Fibroblast of skin of right biceps (primary cell): Measurements from ENCODE around the gene SYNE2.

Source experiments
- DNase-seq: peaks from one replicate; pipeline ENCODE4 v3.0.0-alpha.2; 2013

SYNE2 gene

DNA sequence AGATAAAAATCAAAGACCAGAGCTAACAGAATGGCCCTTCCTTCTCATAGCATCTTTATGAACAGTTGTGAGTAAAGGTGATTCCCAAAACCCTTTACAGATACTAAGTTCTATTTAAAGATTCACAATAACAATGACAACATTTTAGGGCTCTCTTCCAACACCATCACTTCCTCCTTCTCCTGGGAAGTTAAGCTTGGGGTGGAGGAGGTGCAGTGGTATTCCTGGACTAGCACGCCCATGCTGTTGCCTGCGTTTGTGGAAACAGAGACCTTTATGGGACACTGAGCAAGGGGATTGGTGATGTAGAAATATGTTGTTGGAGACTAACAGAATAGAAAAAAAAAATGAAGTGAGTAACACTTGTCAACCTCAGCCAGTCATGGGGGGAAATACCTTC, 22.5 kb downstream of the SYNE2 start:
- DNase-seq: peak; percentile 65

DNA sequence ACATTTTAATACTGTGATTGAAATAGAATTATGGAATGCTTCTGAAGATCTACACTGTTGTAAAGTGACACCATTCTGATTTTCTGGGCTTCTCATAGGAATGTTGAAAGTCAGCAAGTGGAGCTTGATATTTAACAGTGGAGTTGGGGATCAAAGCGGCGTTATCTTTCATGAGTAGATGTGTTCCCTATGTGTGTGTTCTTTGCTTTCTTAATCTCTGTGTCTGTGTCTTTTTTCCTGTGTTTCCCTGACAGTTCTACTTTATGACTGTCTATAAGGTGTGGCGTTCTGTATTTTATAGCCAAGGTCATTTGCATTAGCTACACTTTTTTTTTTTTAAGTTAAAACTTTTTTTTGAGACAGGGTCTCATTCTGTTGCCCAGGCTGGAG, 24.7 kb downstream of the SYNE2 start:
- DNase-seq: no peak

DNA sequence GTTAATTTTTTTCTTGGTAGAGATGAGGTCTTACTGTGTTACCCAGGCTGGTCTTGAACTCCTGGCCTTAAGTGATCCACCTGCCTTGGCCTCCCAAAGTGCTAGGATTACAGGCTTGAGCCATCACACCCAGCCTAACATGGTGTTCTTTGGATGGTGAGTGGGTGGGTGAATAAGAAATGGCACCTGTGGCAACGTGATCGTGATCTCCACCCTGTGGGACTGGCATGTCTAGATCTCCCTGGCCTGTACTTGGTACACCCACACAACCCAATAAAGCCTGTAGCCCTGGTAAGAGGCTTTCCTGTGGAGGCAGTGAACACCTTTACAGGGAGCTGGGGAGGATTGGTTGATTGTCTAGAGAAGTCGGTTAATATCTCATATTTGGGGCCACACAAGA, 25.2 kb downstream of the SYNE2 start:
- no peak for DNase-seq

DNA sequence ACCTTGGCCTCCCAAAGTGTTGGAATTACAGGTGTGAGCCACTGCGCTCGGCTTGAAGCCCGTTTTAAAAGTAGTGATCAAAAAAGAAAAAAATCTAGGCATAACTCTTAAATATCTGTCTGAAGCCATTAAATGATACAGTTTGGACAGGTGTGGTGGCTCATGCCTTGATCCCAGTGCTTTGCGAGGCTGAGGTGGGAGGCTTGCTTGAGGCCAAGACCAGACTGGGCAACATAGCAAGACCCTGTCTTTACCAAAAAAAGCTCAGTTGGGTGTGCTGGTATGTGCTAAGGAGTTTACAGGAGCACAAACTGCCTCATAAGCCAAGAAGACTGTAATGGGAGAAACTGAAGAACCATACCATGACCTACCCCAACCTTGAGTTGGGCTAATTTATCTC, 26.0 kb downstream of the SYNE2 start:
- DNase-seq: no peak

DNA sequence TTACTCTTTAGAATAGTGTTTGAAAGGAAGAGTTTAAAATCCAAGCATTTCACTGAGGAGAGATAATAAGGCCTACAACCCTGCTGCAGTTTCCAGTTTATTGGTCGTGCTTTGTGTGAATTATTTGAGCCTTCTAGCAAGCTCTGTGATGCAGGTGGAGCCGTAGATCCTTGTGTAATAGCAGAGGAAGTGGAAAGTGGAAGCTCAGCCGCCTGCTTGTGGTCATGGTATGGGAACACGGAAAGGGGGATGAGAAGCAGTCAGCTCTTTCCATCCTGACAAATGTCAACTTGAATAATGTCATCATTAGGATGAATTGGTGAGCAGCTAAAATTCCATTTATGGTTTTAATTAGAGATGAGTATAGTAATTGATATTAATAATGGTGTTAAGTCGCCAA, 29.1 kb downstream of the SYNE2 start:
- no peak for DNase-seq

DNA sequence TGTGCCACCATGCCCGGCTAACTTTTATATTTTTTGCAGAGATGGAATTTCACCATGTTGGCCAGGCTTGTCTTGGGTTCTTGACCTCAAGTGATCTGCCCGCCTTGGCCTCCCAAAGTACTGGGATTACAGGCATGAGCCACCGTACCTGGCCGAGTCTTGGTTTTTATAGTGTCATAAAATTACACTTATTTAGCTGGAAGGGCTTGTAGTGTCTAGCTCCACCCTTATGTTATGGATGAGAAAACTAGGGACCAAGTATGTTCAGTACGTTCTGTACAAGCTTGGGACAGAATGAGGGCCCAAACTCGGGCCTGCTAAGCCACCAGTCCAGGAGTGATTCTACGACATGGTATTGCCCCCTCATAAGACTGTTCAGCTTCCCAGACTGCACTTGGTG, 35.1 kb downstream of the SYNE2 start:
- DNase-seq: no peak

DNA sequence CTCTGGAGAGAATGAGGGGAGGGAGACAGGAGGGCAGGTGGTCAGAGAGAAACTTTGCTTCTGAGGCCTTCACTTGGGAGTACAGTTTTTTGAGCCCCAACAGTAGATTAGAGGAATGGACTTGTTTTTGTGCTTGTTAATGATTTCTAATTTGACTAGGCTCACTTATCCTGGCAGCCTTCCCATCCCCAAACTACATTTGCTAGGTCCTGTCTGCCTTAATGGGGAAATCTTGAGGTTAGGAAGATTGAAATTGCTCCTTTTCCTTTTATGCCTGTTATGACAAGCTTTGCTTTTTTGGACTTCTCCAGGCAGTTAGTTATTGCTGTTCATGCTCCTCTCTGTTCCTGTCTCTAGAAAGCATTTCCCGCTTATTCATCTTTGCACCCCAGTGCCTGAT, 37.7 kb downstream of the SYNE2 start:
- no peak for DNase-seq

DNA sequence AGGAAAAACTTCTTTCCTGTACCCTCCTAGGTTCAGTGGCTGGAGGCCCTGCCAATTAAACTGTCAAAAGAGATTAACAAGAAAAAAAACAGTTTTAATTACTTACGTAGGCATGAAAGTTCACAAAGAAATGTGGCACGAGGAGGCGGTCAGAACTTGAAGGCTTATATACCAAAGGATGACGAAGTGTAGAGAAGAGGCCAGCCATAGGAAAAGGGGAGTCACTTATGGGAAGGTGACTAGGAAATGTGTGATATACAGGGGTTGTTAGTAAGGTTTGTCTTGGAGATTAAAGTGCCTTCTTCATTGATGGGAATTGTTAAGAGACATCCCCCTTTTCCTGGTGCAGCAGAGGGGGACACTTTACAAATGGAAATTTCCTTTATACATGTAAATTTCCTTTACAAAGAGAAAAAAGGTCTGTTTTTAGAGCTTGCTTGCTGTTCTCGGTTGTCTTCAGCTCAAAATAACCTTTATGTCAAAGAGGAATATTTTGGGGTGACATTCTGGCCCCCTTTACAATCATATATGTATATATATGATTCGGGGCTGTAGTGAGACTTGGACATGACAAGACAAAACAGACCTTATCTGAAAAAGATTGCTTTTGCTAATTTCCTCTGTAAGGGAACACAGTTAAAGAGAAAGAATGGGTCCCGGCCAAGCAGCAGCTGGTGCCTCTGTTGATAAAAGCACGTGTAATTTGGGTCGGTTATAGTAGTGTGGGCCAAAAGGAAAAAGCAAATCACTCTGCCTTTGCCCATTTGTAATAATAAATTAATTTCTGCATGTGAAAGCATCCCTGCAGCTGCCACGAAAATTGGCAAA, 38.6 kb downstream of the SYNE2 start:
- DNase-seq: no peak

DNA sequence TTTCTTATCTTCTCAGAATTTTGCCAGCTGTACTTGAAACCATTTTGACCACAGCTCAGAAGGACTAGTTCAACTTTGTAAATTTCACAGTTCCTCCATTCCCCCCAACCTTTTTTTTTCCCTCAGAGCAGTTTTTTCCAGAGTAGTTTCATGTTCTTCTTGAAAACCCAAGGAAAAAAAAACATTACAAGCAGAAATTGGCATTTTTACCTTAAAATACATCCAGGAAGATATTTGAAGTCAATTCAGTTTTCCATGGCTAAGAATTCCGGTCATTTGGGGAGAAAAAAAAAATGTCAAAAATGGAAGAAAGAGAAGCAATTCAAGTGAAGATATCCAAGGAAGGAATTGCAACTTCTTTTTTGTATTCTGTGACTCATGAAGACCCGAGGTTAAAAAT, 39.5 kb downstream of the SYNE2 start:
- no peak for DNase-seq

DNA sequence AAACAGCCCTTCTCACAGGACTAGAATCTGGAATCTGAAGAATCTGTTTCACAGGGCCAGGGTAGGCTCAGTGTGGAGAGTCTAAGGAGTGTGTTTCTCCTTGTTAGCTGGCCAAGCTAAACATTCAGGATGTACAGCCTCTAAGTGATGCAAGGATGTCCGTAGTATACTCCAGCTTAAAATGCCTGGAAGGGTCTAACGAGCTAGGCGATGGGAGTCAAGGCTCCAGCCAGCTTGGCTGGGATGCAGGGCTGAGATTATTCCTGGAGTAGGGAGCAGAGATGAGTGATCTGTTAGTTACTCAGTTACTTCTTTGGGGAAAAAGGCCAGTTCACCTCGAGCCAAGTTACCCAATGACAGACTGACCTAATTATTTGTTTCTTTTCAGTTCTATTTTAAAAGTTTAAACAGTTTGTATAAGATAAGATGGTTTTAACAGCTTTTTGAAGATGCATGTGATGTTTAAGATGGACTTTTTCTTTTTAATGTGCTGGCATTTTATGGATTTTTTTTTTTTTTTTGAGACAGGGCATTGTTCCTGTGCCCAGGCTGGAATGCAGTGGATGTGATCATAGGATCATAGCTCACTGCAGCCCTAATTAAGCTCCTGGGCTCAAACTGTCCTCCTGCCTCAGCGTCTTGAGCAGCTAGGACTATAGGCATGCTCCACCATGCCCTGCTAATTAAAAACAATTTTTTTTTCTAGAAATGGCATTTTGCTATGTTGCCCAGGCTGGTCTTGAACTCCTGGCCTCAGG, 41.1 kb downstream of the SYNE2 start:
- peak; percentile 88 for DNase-seq

DNA sequence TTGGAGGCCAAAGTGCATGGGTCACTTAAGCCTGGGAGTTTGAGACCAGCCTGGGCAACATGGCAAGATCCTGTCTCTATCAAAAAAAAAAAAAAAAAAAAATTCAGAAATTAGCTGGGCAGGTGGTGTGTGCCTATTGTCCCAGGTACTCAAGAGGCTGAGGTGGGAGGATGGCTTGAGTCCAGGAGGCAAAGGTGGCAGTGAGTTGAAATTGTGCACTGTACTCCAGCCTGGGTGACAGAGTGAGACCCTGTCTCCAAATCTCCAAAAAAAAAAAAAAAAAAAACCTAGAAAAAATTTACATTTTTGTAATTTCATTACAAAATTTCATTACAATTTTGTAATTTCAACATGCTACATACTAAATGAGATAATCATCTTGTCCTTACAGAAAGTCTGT, 42.7 kb downstream of the SYNE2 start:
- no peak for DNase-seq

DNA sequence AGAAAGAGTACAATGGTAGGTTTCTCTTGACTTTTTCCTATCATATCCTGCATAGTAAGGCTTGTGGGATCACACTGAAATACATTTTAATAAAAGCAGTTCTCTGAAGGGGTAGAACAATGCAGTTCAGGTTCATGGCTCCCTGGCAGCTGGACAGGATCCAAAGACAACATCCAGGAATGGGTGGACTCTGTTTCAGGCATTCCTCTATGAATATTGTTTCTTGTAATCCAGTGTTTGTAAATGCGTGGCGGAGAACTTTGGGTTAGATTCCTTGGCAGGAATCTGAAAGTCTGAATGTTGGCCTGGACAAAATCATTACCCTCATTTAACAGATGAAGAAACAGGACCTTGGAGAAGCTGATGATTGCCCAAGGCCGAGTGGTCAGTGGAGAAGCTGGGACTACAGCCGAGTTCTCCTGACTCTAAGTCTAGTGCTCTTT, 43.5 kb downstream of the SYNE2 start:
- DNase-seq: peak; percentile 83

DNA sequence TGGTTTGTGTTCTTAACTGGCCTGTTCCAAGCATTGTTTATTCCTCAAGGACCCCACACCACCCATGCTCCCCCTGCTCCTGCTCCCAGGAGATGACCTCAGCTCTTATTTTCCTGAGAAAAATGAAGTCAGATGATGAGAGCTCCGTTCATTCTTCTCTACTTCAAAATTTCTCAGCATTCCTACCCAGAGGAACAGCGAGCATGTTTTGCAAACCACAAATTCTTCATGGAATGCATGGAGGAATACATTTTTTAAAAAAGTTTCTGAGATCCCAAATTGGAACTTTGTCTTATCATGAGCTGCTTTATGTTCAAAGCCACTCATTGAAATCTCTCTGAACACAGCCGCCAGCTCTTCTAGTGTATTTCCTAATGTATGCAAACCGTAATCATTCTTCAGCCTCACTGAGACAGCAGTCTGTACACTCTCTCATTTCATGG, 44.9 kb downstream of the SYNE2 start:
- peak; percentile 85 for DNase-seq

DNA sequence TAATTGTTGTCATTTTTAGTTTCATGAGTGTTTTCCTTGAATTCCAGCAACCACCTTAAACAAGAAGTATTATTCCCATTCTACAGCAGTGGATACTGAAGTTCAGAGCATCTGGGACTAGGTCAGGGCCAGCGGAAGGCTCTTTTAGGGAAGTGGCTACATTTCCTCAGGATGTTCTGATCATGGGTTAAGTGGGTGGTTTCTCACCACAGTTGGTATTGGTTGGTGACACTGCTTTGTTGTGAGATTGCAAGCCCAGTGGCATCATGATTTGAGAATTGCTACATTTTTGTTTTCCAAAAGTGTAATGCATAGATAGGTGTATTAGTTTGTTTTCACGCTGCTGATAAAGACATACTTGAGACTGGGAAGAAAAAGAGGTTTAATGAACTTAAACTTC, 47.1 kb downstream of the SYNE2 start:
- DNase-seq: no peak

DNA sequence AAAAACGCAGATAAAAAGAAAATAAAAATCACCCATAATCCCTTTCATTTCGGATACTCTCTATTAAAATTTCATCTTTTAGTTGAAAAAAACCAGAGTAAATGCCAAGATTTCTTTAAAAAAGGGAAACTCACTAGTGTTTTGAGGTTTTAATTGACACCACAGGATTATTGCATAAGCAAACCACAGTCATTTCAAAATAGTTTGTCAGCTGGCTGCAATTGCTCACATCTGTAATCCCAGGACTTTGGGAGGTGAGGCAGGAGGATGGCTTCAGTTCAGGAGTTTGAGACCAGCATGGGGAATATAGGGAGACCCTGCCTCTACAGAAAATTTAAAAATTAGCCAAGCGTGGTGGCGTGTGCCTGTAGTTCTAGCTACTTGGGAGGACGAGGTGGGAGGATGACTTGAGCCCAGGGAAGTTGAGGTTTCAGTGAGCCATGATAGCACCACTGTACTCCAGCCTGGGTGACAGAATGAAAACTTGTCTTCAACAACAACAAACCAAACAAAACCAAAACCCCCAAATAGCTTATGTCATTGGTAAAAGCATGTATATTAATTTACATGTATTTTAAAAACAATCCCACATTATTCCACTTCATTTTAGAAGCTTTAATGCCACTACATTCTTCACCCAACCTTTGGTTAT, 48.8 kb downstream of the SYNE2 start:
- peak; percentile 71 for DNase-seq

DNA sequence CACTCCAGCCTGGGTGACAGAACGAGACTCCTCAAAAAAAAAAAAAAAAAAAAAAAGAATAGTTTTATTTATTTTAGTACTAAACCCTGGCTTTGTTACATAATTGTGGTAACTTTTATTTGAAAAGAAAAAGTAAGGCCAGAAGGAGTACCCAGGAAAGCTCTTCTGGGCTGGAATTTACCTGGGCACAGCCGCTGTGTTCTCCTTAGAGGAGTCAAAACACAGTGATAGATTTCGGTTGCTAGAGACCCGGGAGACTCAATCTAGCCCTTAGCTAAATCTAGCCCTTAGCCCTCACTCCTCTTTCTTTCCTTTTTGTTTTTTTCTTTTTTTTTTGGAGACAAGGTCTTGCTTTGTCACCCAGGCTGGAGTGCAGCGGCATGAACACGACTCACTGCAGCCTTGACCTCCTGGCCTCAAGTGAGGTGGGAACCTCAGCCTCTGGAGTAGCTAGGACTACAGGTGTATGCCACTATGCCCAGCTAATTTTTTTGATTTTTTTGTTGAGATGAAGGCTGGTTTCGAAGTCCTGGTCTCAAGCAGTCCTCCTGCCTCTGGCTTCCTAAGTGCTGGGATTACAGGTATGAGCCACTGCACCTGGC, 49.7 kb downstream of the SYNE2 start:
- no peak for DNase-seq

DNA sequence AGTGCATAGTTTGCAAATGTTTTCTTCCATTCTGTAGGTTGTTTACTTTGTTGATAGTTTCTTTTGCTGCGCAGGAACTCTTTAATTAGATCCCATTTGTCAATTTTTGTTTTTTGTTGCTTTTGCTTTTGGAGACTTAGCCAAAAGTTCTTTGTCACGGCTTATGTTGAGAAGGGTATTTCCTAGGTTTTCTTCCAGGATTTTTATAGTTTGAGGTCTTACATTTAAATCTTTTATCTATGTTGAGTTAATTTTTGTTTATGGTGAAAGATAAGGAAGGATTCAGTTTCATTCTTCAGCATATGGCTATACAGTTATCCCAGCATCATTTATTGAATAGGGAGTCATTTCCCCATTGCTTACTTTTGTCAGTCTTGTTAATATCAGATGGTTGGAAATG, 51.9 kb downstream of the SYNE2 start:
- no peak for DNase-seq

DNA sequence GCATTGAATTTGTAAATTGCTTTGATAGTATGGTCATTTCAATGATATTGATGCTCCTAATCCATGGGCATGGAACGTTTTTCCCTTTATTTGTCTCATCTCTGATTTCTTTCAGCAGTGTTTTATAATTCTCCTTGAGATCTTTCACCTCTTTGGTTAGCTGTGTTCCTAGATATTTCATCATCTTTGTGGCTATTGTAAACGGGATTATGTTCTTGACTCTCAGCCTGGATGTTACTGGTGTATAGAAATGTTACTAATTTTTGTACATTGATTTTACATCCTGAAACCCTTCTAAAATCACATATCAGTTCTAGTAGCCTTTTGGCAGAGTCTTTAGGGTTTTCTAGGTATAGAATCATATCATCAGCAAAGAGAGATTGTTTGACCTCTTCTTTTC, 52.6 kb downstream of the SYNE2 start:
- no peak for DNase-seq

DNA sequence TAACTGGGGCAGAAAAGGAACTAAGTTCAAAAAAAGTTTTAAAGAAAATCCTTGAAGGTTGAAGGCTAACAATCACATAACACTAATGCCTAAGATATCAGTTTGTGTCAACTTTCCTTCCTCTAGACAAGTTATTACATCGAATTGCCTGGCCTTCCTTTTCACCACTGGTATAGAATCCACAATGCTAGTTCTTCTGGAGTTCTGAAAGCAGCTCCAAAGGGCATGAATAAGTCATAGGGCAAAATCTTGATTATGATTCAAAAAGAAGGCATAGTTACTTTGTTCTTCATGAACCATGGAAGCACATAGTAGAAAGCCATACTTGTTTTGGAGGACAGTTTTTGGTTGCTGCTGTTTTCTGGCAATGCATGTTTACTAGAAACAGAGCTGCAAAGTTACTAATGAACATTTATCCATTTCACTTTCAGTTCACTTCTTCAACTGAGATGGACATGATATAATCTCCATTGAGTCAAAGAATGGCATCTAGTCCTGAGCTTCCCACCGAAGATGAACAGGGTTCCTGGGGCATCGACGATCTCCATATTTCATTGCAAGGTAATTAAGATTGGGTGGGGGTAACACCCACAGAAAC, 56.0 kb downstream of the SYNE2 start:
- no peak for DNase-seq

DNA sequence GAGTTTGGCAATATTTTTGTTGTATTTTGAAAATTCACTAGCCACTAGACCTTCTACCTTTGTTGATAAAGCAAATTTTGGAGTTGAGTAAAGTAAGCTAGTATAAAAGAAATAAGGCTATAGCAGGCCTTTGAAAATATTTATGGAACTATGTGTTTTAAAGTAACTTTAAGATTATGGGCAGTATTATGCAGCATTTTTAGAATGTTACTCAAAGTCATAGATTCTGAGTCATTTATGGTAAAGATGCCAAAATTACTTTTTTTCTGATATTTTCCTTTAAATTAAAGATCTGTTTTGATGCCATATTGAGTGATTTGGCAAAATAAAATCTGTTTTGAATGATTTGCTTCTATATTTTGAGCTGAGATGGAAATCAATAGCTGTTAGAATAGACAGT, 57.2 kb downstream of the SYNE2 start:
- DNase-seq: peak; percentile 43

DNA sequence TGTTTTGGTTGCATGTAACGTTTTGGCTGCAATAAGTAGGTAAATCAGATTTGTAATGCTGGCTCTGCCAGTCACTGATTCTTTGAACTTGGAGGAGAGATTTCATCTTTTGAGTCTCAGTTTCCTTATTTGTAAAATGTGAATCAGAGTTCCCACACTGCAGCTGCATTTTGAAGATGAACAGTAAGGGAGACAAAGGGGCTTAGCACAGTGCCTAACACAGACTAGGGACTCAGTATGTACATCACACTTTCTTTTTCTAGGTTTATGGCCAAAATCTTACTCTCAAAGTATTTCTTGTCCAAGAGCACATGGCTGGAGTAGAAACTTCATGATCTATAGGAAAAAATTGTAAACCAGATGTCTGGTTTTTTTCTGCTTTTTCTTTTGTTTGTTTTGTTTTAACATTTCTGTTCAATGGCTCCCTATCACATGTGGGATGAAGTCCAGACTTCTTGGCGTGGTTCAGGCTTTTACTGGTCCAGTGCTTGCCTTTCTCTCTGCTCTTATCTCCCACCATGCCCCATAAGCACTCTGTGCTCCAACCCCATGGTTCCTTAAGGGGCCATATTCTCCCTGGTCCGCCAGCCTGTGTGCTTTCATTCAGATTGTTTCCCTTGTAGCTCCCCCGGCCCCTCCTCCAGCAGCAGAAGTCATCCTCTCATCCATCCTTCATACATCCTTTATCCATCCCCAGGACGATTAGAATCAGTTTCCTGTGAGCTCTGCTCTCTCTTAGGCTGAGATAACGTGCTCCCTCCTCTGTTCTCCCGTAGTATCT, 58.0 kb downstream of the SYNE2 start:
- no peak for DNase-seq

DNA sequence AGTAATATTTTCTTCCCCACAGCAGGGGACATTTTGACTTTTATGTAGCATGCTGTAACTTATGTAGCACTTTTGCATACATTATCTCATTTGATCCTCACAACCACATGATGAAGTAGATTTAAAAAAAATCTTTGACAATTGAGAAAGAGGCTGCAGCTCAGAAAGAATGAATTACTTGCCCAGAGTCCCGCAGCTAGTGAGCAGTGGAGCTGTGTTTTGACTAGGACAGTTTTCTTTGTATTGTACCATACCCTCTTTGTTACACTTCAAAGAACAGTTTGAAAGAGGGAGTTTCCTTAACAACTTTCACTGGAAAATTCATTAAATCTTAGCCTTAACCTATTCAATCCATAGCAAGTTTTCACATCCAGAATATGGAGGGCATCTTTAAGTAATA, 58.6 kb downstream of the SYNE2 start:
- DNase-seq: no peak
